Hepatocyte (in vitro differentiated cells): ENCODE results near the gene SLAMF9. TPM values are rescaled to one million over a fixed set of nuclear protein-coding genes. Genes with fewer than 3 reads are reported as not detected.

ENCODE experiments used
- DNase-seq: peaks from one replicate; pipeline ENCODE4 v3.0.0-alpha.2; 2016; ENCODE audit warnings: low spot score
- H2AFZ ChIP-seq: fragments of 200-600 bp; sonication (generic); 2 replicates; pipeline ENCODE4 v1.6.0; 2016; ENCODE audit warnings: antibody characterized with exemption, mild to moderate bottlenecking
- H3K27ac ChIP-seq: fragments of 200-600 bp; sonication (generic); 2 replicates; pipeline ENCODE4 v1.5.1; 2016; ENCODE audit warnings: mild to moderate bottlenecking
- H3K27me3 ChIP-seq: fragments of 200-600 bp; sonication (generic); 2 replicates; pipeline ENCODE4 v1.6.1; 2016
- H3K36me3 ChIP-seq: fragments of 200-600 bp; sonication (generic); replicated peaks from 2 replicates; pipeline ENCODE4 v1.5.1; 2016; ENCODE audit warnings: low read depth; ENCODE audit not compliant: insufficient read depth
- H3K4me1 ChIP-seq: fragments of 200-600 bp; sonication (generic); 2 replicates; pipeline ENCODE4 v1.5.1; 2016; ENCODE audit warnings: mild to moderate bottlenecking, moderate library complexity; ENCODE audit not compliant: insufficient read depth
- H3K4me2 ChIP-seq: fragments of 200-600 bp; sonication (generic); 2 replicates; pipeline ENCODE4 v1.6.0; 2016
- H3K4me3 ChIP-seq: fragments of 200-600 bp; sonication (generic); 2 replicates; pipeline ENCODE4 v1.5.1; 2016; ENCODE audit warnings: mild to moderate bottlenecking
- H3K79me2 ChIP-seq: fragments of 200-600 bp; sonication (generic); 2 replicates; pipeline ENCODE4 v1.6.0; 2017; ENCODE audit warnings: mild to moderate bottlenecking
- H3K9me2 ChIP-seq: fragments of 200-600 bp; sonication (generic); replicated peaks from 2 replicates; pipeline ENCODE4 v1.6.0; 2017; ENCODE audit warnings: mild to moderate bottlenecking; ENCODE audit not compliant: insufficient read depth
- H3K9me3 ChIP-seq: fragments of 200-600 bp; sonication (generic); 2 replicates; pipeline ENCODE4 v1.5.1; 2016; ENCODE audit warnings: low read depth, mild to moderate bottlenecking
- H4K20me1 ChIP-seq: fragments of 200-600 bp; sonication (generic); 2 replicates; pipeline ENCODE4 v1.6.0; 2016; ENCODE audit warnings: mild to moderate bottlenecking; ENCODE audit not compliant: insufficient read depth, poor library complexity, severe bottlenecking
- EZH2 ChIP-seq: fragments of 200-600 bp; sonication (generic); IDR thresholded peaks from 2 replicates; pipeline ENCODE4 v1.6.1; 2016; ENCODE audit warnings: antibody characterized with exemption, mild to moderate bottlenecking, borderline replicate concordance
- EZH2phosphoT487 ChIP-seq: fragments of 200-600 bp; sonication (generic); IDR thresholded peaks from one replicate; pipeline ENCODE4 v1.6.1; 2018; ENCODE audit warnings: antibody characterized with exemption, mild to moderate bottlenecking, low read depth, moderate library complexity; ENCODE audit not compliant: unreplicated experiment, severe bottlenecking
- WGBS: methylation state at CpG from one replicate; pipeline ENCODE4 v1.1.6; 2016; ENCODE audit warnings: low lambda C conversion rate; ENCODE audit errors: missing lambda C conversion rate; 5-methylcytosine and 5-hydroxymethylcytosine counted together
- polyA plus RNA-seq: library from polyadenylated mRNA; unstranded; fragments of >200 nt; fragmentation: Nextera tagmentation; extraction: Ambion mirVana; gene quantifications from 2 replicates; pipeline ENCODE4 v1.2.1, GENCODE V29; 2016
- total RNA-seq: library from RNA; depleted of rRNA; stranded (reverse); fragments of >200 nt; gene quantifications from 2 replicates; pipeline ENCODE4 v1.2.3, GENCODE V29; 2014
- TF ChIP-seq, protein P1 (sequence below): fragments of 200-600 bp; sonication (generic); IDR thresholded peaks from 2 replicates; pipeline ENCODE4 v1.5.1; 2016; ENCODE audit warnings: antibody characterized with exemption, mild to moderate bottlenecking; ENCODE audit not compliant: poor library complexity

SLAMF9 gene
- total and polyA plus RNA-seq, 2 experiments from 2014 or later: not detected

DNA sequence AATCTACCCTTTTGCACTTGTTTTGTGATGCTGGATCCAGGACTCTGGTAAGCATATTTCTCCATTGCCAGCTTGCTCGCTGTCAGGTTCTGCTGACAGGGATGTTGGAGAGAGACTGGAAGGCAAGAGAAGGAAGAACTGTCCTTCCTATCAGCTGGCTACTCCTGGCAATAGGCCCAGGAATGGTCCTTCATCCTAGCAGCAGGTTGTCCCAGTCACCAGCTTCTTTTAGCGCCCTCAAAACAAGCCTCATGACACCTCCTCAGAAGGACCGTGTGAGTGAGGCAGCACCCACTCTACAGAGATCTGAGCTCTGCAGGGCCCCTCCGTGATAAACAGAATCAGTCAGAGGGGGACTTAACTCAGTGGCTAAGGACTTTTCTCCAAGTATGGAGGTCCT is 33.1 kb upstream of the SLAMF9 start:
- H3K4me1 ChIP-seq: no peaks in the 10 kb centered on the region

DNA sequence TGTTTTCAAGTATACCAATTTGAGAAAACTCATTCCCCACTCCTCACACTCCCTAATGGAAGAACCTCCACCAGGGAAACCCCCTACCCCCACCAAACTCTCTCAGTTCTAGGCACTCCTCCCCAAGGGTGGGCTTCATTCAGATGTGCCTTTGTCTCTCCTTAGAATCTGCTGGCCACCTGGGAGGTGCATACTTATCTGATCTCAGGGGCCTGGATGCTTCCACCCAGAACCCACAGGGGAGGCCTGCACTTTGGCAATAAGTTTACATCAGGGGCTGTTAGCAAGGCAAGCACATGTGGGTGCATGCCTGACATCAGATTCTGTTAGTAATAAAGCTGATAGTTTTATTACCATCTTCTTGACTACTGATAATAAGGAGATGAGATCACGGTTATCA is 32.5 kb upstream of the SLAMF9 start:
- Histone ChIP-seq H3K4me1 (no peaks in the 10 kb centered on the region), H3K27ac (no peak overlapping the region), H3K9me3 (no peaks in the 10 kb centered on the region), H3K4me3 (no peak overlapping the region), H2AFZ (no peak overlapping the region), H3K4me2 (no peak overlapping the region), H3K9me2 (no peaks in the 10 kb centered on the region), H4K20me1 (no peaks in the 10 kb centered on the region), H3K79me2 (no peaks in the 10 kb centered on the region), H3K27me3 (no peaks in the 10 kb centered on the region), H3K36me3 (no peaks in the 10 kb centered on the region)
- no peak for DNase-seq
- TF ChIP-seq EZH2 (no peak), EZH2phosphoT487 (no peak)
- TF ChIP-seq, protein P1, sequence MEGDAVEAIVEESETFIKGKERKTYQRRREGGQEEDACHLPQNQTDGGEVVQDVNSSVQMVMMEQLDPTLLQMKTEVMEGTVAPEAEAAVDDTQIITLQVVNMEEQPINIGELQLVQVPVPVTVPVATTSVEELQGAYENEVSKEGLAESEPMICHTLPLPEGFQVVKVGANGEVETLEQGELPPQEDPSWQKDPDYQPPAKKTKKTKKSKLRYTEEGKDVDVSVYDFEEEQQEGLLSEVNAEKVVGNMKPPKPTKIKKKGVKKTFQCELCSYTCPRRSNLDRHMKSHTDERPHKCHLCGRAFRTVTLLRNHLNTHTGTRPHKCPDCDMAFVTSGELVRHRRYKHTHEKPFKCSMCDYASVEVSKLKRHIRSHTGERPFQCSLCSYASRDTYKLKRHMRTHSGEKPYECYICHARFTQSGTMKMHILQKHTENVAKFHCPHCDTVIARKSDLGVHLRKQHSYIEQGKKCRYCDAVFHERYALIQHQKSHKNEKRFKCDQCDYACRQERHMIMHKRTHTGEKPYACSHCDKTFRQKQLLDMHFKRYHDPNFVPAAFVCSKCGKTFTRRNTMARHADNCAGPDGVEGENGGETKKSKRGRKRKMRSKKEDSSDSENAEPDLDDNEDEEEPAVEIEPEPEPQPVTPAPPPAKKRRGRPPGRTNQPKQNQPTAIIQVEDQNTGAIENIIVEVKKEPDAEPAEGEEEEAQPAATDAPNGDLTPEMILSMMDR: no peak
- 63% methylated on average over 1 of the region's 1 CpG for WGBS

More for the DNA sequence above, 33.1 kb upstream of the SLAMF9 start:
- no peaks in the 10 kb centered on the region for H3K79me2 ChIP-seq
- H3K4me3 ChIP-seq: no peak overlapping the region
- 70% methylated on average over 4 of the region's 4 CpGs for WGBS
- no peaks in the 10 kb centered on the region for H3K9me3 ChIP-seq
- H2AFZ ChIP-seq: no peak overlapping the region
- H3K9me2 ChIP-seq: no peaks in the 10 kb centered on the region
- DNase-seq: no peak
- no peak overlapping the region for H3K4me2 ChIP-seq
- no peaks in the 10 kb centered on the region for H3K27me3 ChIP-seq
- TF ChIP-seq EZH2: no peak
- TF ChIP-seq, protein P1: no peak
- no peak for TF ChIP-seq EZH2phosphoT487
- H3K27ac ChIP-seq: no peak overlapping the region
- H3K36me3 ChIP-seq: no peaks in the 10 kb centered on the region
- H4K20me1 ChIP-seq: no peaks in the 10 kb centered on the region

GRCh38 chr1:159986093-159986492 is 32.1 kb upstream of the SLAMF9 start:
- H3K36me3 ChIP-seq: no peaks in the 10 kb centered on the region

More at GRCh38 chr1:159986093-159986492, 32.1 kb upstream of the SLAMF9 start:
- Histone ChIP-seq H3K4me3 (no peak overlapping the region), H3K27ac (no peak overlapping the region), H2AFZ (no peak overlapping the region), H3K9me3 (no peaks in the 10 kb centered on the region), H3K79me2 (no peaks in the 10 kb centered on the region), H3K4me2 (no peak overlapping the region), H3K9me2 (no peaks in the 10 kb centered on the region), H4K20me1 (no peaks in the 10 kb centered on the region), H3K4me1 (no peaks in the 10 kb centered on the region), H3K27me3 (no peaks in the 10 kb centered on the region)
- DNase-seq: no peak
- TF ChIP-seq, protein P1: no peak
- TF ChIP-seq EZH2phosphoT487 (no peak), EZH2 (no peak)
- 94% methylated on average over 2 of the region's 2 CpGs for WGBS
